GM18508 (cell line): ENCODE measurements around the gene MYO18B.

Source experiments
- ATAC-seq: cut with Tn5 transposase; IDR thresholded peaks from one replicate; pipeline ENCODE4 v1.9.1; 2021; ENCODE audit warnings: moderate number of reproducible peaks; ENCODE audit not compliant: insufficient read depth, unreplicated experiment

MYO18B gene

DNA sequence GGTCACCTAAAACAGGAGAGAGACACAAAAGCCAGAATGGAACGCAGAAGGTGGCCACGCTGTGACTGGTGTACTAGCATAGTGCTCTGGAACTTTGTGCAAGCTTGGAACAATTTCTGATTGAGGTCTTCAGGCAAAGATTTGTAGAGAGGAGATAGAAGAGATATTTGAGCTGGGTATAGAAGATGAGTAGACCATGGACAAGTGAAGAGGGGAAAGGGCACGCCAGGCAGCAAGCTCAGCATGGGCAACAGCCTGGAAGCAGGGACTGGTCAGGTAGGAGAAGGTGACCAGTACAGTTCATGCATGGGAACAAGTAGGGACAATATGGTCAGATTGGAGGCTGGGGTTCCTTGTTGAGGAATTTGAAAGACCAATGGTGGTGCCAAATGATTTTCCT is 24.4 kb downstream of the MYO18B start:
- ATAC-seq, result no peak

DNA sequence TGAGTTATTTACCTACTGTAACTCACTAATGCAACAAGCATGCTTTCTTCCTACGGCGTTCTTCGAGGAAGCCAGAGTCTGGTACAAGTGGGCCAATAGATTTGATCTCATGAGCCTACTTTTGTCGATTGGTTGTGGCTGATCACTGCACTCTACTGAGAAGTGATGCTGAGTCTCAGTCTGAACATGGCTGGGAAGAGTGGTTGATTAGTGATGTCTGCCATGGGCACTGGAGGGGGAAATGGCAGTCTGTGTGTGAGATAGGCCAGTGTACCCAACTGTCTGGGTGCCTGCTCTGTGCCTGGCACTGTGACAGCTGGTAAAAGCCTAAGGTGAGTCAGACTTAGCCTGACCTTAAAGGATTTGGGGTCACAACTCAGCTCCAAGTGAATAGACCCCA is 28.3 kb downstream of the MYO18B start:
- no peak for ATAC-seq

DNA sequence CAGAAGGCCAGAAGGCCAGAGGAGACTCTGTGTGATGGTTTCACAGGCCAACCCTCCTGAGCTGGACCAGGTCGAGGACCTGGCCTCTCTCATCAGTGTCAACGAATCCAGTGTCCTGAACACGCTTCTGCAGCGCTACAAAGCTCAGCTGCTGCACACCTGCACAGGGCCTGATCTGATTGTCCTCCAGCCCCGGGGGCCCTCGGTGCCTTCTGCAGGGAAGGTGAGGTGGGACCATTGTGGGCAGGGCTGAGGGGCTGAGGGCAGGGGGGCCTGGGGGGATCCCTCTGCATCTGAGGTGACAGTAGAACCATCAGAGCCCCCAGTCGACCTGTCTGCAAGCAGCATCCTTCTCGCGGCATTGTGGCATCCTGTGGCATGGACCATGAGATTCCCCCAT is 30.3 kb downstream of the MYO18B start:
- ATAC-seq, result no peak

DNA sequence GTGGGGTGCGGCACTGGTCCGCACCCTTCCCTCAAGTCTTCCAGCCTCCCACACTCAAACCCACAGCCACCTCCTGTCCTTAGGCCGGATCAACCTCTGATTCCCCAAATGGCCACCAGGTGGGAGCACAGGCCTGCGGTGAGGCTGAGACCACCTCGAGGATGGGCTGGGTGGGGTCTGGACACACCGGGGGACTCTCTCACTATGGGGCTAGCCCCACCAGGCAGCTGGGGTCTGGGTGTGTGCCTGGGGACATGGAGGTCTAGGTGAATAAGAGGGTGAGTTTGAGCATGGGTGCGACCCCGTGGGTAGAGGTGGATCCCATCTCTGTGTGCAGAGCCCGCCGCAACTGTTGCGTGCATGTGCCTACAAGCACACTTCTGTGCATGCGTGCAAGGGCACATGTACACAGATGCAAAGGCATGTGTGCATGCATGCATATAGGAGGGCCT is 32.6 kb downstream of the MYO18B start:
- no peak for ATAC-seq

DNA sequence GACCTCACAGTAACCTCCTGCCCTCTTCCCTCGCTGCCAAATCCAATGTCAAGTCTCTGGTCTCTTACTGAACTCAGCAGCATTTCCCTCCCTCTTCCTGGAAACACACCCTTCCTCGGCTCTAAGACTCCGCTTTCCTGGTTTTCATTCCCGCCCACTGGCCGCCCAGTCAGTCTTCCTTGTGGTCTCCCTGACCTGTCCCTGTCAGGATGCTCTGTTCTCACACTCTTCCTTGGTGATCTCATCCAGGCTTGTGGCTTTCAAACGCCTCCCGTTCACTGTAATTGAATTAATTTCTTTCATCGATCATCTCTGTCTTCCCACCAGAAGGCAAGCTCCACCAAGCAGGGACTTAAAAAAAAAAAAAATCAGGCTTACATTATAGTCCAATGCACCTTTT is 33.5 kb downstream of the MYO18B start:
- ATAC-seq, result no peak

DNA sequence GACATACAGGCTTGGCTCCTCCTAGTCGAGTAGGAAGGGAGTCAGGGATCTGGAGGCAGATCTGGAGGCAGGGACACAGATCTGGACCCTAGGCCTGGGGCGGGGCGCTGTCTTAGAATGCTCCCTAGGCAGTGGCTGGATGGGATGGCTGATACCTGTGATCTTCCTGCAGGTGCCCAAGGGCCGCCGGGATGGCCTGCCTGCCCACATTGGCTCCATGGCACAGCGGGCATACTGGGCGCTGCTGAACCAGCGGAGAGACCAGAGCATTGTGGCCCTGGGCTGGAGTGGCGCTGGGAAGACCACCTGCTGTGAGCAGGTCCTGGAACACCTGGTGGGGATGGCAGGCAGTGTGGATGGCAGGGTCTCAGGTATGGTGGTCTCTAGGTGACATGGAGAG is 35.4 kb downstream of the MYO18B start:
- ATAC-seq, result no peak

DNA sequence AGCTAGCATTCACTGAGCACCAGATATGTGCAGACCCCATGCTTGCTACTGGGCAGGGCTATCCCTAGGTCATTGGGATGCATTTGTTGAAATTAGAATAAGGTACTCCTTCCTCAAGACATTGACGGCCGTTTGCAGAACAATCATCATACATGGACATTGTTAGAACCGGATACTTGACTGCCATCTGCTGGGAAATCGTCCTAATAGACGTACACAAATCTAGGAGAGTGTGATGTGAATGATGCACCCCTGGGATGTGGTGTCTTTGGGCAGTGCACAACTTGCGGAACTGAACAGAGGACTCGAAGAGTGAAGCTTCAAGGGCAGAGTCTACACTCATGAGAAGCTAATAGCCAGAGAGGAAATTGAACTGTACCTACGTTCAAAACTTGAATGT is 35.9 kb downstream of the MYO18B start:
- no peak for ATAC-seq

DNA sequence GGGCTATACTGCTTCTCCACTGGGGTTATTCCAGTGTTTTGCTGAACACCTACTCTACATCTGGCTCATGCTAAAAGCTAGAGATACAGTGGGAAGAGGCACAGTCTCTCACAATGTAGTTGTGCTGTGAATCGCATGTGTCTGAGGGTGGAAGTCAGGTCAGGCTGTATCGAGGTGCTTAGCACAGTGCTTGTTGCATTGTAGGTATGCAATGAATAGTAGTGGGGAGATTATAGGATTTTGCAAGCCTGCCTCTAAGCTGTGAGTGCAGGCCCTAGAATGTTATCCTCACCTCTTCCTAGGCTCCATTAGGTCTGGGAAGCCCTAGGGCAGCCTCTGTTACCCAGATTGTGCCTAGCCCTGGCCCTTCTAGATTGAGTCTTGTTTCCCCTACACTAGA is 37.4 kb downstream of the MYO18B start:
- no peak for ATAC-seq

DNA sequence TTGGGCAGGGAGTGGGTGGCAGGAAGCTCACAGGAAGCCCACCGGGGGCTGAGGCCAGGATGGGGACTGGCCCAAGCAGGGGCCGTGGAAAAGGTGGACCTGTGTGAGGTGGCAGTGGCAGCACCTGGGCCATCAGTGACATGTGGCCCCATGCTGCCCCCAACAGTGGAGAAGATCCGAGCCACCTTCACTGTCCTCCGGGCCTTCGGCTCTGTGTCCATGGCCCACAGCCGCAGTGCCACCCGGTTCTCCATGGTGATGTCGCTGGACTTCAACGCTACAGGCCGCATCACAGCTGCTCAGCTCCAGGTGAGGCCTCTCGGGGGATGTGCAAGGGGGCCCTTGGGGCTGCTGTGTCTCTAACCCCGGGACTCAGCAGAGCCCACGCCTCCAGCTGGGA is 37.9 kb downstream of the MYO18B start:
- no peak for ATAC-seq

DNA sequence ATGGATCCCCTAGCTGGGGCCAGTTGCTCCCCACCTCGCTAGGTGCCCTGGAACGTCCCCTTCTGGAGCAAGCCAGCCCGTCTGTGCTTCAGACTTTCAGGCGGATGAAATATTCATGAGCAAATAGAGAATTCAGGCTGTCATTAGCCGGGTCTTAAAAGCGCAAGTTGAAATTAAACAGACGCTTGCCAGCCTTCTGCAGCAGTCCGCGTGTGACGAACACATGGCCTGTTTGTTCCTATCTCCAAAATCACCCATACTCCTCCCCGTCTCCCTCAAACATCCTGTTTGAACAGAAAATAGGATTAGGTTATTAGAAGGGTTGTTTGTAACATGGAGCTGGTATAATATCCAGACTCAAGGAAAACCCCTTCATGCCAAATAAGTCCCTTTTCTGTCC is 38.7 kb downstream of the MYO18B start:
- ATAC-seq, result no peak

DNA sequence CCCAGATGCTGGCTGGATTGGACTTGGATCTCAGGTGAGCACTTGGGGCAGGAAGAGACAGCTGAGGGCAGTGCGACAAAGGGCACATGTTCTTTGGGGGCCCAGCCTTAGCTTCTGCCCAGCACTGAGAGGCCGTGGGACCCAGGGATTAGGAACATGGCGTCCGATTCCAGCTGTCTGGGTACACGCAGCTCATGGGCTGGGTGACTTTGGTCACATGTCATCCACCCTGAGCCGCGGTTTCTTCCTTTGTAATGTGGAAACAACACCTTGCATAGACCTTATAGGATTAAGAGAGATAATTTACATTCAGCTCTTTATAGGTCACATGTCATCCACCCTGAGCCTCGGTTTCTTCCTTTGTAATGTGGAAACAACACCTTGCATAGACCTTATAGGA is 39.8 kb downstream of the MYO18B start:
- no peak for ATAC-seq

DNA sequence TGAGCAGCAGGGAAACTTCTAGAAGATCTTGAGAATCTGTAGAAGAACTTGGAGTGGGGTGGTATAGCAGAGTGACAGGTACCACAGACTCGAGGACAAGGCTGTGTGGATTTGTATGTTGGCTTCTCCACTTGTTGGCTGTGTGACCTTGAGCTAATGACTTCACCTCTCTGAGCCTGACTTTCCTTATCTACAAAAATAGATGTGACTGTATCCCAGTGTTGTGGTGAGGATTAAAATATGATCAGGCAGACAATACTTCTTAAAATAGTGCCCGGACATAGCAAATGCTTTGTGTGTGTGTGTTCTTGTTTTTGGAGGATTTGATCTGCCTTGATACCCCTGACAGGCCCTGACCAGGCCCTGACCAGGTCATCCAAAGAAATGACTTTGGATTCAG is 40.8 kb downstream of the MYO18B start:
- ATAC-seq, result no peak

DNA sequence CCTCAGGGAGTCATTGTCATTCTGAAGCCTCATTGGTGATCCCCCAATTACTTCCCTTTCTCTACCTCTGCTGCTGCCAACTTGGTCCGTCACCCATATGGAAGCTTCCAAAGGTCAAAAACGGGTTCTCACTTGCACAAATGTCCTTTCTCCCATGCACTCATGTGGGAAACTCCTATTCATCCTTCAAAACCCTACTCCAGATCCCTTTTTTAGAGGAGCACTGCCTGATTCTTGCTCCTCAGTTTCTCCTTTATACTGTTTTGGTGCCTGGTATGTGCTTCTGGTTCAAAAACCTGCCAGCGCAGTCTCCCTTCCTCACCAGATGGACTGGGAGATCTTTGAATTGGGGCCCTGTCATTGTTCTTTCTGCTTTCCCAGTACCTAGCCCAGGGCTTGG is 41.9 kb downstream of the MYO18B start:
- no peak for ATAC-seq

DNA sequence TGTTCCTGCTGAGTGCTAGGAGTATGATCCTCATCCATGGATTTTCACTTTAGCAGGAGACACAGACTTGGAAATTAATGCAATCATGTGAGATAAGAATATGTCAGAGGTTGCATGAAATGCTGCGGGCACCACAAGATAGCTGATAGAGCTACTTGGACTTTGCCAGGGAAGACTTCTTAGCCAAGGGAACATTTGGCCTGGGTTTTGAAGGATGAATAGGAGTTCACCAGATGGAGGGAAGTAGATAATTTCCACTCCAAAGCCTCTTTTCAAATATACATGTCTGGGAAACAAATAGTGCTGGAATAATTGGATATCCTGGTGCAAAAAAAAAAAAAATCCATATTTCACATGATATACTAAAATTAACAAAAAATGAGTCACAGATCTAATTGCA is 44.2 kb downstream of the MYO18B start:
- no peak for ATAC-seq

DNA sequence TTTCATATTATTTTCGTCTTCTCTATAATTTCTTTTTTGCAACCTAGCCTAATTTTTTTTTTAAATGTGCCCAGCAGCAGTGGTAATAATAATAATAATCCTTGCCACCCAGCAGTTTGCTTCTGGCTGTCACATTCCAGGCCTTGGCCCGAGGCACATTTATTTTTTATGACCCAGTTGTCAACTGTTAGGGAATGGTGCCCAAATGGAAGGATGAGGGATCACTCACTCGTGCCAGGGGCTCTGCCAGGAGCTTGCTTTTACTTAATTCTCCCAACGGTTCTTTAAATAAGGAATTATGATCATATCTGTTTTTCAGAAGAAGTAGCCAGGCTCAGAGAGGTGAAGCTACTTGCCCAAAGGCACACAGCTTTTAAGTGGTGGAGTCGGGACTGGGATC is 49.6 kb downstream of the MYO18B start:
- ATAC-seq, result no peak

DNA sequence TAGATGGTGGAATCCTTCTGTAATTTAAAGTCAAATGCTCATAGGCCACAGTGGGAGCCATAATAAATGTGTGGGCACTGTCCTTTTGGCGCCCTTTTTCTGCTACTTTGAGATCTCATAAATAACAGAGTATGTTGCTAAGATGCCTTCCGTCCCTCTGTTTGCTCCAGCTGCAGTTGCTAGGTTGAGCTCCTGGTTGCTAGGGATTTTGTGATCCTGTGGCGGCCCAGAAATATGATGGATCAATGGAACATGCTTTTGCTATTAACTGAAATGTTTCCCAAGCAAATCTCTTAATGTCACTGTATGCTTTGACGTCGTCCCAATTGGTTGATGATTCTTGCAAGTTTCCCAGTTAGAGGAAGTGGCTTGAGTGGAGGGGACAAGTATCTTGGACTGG is 53.5 kb downstream of the MYO18B start:
- ATAC-seq, result no peak

DNA sequence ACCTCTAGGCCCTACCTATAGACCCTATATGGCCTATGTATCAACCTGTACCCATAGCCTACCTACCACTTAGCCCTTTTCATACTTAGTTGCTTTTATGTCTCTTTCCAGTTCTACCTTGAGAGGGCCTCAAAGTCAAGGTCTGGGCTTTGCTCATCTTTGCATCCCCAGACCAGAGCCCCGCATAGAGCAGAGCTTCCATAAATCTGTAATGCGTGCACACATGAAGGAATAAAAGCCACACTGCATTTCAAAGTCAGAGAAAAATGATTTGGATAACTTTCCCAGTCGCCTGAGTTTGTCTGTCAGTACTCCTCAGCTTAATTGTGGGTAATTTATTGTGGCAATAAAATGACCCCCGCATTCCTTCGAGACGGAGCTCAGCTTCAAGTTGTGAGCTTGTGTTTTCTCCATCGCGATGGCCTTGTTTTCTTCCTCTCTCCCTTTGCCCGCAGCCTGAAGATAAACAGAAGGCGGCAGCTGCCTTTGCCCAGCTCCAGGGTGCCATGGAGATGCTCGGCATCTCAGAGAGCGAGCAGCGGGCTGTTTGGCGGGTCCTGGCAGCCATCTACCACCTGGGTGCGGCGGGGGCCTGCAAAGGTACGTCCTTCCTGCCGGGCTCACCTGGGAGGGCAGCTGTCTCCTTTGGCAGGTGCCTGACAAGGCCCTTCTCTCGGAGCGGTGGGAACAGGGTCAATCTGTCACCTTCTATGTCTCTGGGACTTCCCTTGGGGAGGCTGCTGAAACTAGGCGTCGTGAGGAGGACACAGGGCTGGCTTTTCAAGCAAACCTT is 55.7 kb downstream of the MYO18B start:
- ATAC-seq, result no peak

DNA sequence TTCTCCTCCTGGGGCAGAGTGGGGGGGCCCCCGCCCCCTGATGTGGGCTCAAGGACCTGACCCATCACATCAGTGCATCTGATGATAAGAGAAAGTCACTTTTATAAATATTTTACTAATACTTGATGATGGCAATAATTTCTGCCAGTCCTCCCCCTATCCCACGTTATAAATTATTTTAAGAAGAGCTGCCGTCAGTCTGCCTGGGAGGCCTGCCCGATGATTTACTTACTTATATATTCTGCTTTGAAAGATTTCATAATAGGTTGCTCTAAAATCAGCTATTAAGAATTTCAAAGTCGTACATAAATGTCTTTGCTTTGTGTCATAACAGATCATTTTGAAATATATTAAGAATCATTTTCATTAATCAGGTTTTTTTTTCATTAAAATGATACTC is 58.8 kb downstream of the MYO18B start:
- no peak for ATAC-seq

DNA sequence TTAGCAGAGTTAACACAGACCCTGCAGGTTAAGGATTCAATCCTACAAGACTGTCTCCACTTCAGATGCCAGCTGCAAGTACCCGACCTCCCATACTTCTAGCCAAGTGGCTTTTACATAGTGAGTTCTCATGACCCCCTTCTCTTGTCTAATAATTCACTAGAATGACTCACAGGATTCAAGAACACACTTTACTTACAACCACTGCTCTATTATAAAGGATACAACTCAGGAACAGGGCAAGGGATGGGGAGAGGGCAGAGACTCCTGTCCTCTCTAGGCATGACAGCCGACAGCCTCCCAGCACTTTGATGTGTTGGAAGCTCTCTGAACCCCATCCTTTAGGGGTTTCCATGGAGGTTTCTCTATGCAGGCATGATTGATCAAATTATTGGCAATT is 60.0 kb downstream of the MYO18B start:
- ATAC-seq, result no peak

DNA sequence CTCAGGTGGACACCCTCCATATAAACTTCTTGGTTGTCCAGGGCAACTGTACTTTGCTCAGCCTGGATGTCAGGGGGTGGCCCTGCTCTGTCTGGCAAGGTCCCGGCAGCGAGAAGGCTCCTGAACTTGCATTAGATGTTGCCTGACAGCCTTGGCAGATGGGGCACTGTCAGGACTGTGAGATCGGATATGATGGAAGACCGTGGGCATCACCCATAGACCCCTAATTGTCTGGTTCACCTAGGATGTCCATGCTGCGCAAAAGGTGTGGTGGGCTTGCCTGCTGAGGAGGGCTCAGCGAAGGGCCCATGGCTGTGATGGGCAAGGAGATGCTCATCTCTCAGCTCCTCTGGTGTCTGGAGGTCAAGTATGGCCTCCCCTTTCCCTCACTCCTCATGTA is 62.7 kb downstream of the MYO18B start:
- ATAC-seq, result no peak

DNA sequence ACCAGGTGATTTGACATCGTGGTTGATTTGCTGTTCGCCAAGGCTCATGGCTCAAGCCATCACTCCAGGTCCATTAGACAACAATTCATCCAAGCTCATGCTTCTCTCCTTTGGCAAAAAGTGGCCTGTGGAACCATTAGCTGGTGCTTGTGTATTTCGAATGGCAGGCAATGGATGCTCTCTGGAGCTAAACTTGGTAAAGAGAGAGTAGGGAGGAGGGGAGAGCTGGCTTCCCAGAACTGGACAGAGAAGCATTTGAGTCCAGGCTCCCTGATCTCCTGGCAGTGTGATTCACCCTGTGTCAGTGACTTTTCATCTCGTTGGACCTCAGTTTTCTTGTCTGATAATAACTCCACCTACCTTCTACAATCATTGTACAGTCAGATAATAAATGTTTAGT is 64.6 kb downstream of the MYO18B start:
- no peak for ATAC-seq

DNA sequence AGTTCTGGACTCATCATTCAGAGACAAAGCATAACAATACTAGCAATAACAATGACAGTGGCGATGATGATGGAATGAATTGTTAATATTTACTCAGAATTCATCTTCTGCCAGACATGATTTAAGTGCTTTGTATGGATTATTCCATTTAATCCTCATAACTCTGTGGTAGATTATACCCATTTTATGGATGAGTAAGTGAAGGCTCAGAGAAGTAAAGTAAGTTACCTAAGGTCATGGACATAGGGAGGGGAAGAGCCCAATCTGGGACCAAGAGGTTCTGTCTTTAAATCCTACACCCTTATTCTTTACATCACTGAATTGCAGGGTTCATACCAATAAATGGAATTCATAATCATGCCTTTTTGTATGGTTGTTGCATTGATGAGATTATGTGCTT is 72.7 kb downstream of the MYO18B start:
- ATAC-seq, result no peak

DNA sequence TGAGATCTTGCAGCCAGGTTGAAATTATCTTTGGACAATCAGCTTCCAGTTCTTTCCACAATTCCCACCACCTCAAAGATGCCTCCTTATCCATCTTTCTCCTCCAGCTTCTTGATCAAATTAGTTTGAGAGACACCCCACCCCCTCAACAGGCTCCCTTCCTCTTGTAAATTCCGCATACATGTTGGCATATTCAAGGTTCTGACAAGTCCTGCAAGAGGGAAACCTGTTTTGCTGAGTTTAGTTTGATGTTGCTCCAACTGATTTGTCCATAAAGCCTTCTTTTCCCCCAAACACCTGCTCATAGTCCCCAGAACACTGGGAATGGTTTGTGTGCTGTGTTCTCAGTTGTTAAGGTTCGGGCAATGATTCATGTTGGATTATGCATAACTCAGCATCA is 73.6 kb downstream of the MYO18B start:
- ATAC-seq, result no peak
